ENCODE measurements around the gene SCNN1G. TPM values are rescaled to one million over a fixed set of nuclear protein-coding genes. Genes with fewer than 3 reads are reported as not detected.

Gene SCNN1G
- total and polyA plus RNA-seq, 9 of the 15 experiments (the other 6 are each of a cell fraction or from before 2014, with no cell fraction given) = not detected

- no peak for TF ChIP-seq RBM14 (IDR thresholded peaks at IDR 0.05; ENCODE audit: borderline replicate concordance, insufficient read depth, low read depth, low read length)
- TF ChIP-seq ZNF12 (CRISPR knock-in tag; IDR thresholded peaks at IDR 0.05) = no peak
- TF ChIP-seq STAT6 (CRISPR knock-in tag; IDR thresholded peaks at IDR 0.05) = no peak
- peak; percentile 96 for TF ChIP-seq USF2 (CRISPR knock-in tag; IDR thresholded peaks at IDR 0.05)
- no peak for TF ChIP-seq TBP (optimal IDR thresholded peaks at IDR 0.05; ENCODE audit: low read depth, low read length)
- no peak for TF ChIP-seq PTTG1 (tag; IDR thresholded peaks at IDR 0.05; ENCODE audit: low read depth)
- TF ChIP-seq NBN (IDR thresholded peaks at IDR 0.05; ENCODE audit: low read depth) = no peak
- TF ChIP-seq MYBL2 (IDR thresholded peaks at IDR 0.05; ENCODE audit: low read depth) = no peak
- no peak for TF ChIP-seq MYBL2 (CRISPR knock-in tag; IDR thresholded peaks at IDR 0.05; ENCODE audit: borderline replicate concordance)
- no peak for TF ChIP-seq DIDO1 (tag; IDR thresholded peaks at IDR 0.05; ENCODE audit: low read depth)
- TF ChIP-seq RAD51 (IDR thresholded peaks at IDR 0.05; ENCODE audit: borderline replicate concordance, low read depth) = peak; percentile 94
- no peak for TF ChIP-seq BCLAF1 (IDR thresholded peaks at IDR 0.05; ENCODE audit: borderline replicate concordance in 1 of 2, control insufficient read depth in 1 of 2, low read depth in 2 of 2, low read length in 1 of 2)
- no peak for TF ChIP-seq RNF219 (CRISPR knock-in tag; IDR thresholded peaks at IDR 0.05)
- no peak for TF ChIP-seq CGGBP1 (CRISPR knock-in tag; IDR thresholded peaks at IDR 0.05)
- peak; percentile 56 for TF ChIP-seq RBM25 (IDR thresholded peaks at IDR 0.05; ENCODE audit: low read depth, low read length, severe bottlenecking)
- no peak for TF ChIP-seq ZNF197 (CRISPR knock-in tag; IDR thresholded peaks at IDR 0.05; ENCODE audit: low read depth)
- no peak for TF ChIP-seq CBX2 (IDR thresholded peaks at IDR 0.05; ENCODE audit: insufficient read depth, low read length, poor library complexity, severe bottlenecking)
Measured at GRCh38 chr16:23227529-23227928, 45.0 kb downstream of the SCNN1G start (continued).
